Heart right ventricle (tissue), 16 donors: Measurements from ENCODE around the gene C16orf74. TPM values are rescaled to one million over a fixed set of nuclear protein-coding genes. Genes with fewer than 3 reads are reported as not detected.
A peak's percentile ranks its signal among the peaks of the same experiment; 100 is the strongest.

Experiments
- ATAC-seq, 8 donors: fragments of 200-7000 bp; cut with Tn5 transposase; one replicate each; pipeline ENCODE4 v1.9.1; 2020; ENCODE audit warnings: mild to moderate bottlenecking in 8 of 8, moderate library complexity in 8 of 8, moderate number of reproducible peaks in 1 of 8
- DNase-seq, 2 donors: peaks; one replicate each; pipeline ENCODE4 v3.0.0-alpha.2; 2020
- H3K27ac ChIP-seq, 10 donors: fragments of 200-600 bp; sonication (generic) in 2 of 10; one replicate each; pipeline versions ENCODE4 v1.5.0 to v1.8.0; 2020 to 2022; ENCODE audit warnings: mild to moderate bottlenecking in 3 of 10
- H3K27me3 ChIP-seq, 7 donors: fragments of 200-600 bp; one replicate each; pipeline ENCODE4 v1.8.0; 2021 to 2022; ENCODE audit warnings: mild to moderate bottlenecking in 2 of 7
- H3K36me3 ChIP-seq, 9 donors: fragments of 200-600 bp; sonication (generic) in 1 of 9; one replicate each; pipeline versions ENCODE4 v1.5.0 to v1.8.0; 2020 to 2022; ENCODE audit warnings: mild to moderate bottlenecking in 2 of 9
- H3K4me1 ChIP-seq, 9 donors: fragments of 200-600 bp; sonication (generic) in 1 of 9; one replicate each; pipeline versions ENCODE4 v1.5.0 to v1.8.0; 2020 to 2022; ENCODE audit warnings: mild to moderate bottlenecking in 4 of 9
- H3K4me3 ChIP-seq, 10 donors: fragments of 200-600 bp; sonication (generic) in 2 of 10; one replicate each; pipeline versions ENCODE4 v1.5.0 to v1.8.0; 2020 to 2022; ENCODE audit warnings: mild to moderate bottlenecking in 7 of 10, moderate library complexity in 2 of 10
- H3K9me3 ChIP-seq, 11 donors: fragments of 200-600 bp in 10 of 11; sonication (generic) in 2 of 11; one replicate each; pipeline versions ENCODE4 v1.5.0 to v1.8.0; 2013 to 2022; ENCODE audit warnings: mild to moderate bottlenecking in 2 of 11, control low read depth in 1 of 11, moderate library complexity in 1 of 11
- CTCF ChIP-seq, 9 donors: fragments of 200-600 bp; sonication (generic) in 2 of 9; IDR thresholded peaks; one replicate each; pipeline versions ENCODE4 v1.5.0 to v1.8.0; 2021 to 2022; ENCODE audit warnings: antibody characterized with exemption in 9 of 9, mild to moderate bottlenecking in 5 of 9, moderate library complexity in 1 of 9
- WGBS, 2 donors: extraction: QIAGEN DNeasy Blood & Tissue Kit; methylation state at CpG; one replicate each; pipeline ENCODE4 v1.1.7; 2013; ENCODE audit warnings: inconsistent platforms in 1 of 2; 5-methylcytosine and 5-hydroxymethylcytosine counted together
- intact Hi-C, 10 donors: fragments of 100-400 bp; cut with DNase I; formaldehyde crosslinking; loops; one replicate each; pipeline versions ENCODE4 v1.11.1 to v1.14.2; 2022
- polyA plus RNA-seq, 2 donors: library from polyadenylated mRNA; stranded (reverse); fragments of 200-250 nt; gene quantifications; one replicate each; pipeline ENCODE4 v1.2.3, GENCODE V29; 2013
- total RNA-seq, 10 donors: library from RNA; stranded (reverse); fragmentation: NEBNext Ultra II Directional in 3 of 10; extraction: Animal tissue kit (Norgen Biotek cat#: 25700) in 3 of 10; gene quantifications; one replicate each; pipeline versions ENCODE4 v1.2.1 to v1.2.4, GENCODE V29; 2021 to 2023
- donor health status: Arrhythmogenic right ventricular cardiomyopathy.
- donor health status: ischemic (EF 13 %, LVEDD 7.1; RV severe dilation, severe dysfunction).
- donor health status: healthy with polysubstance abuse.
- donor health status: DM: no; HTN: yes; CAD: no.
- donor health status: DM: no; HTN: no; CAD: no.
- donor health status: ischemic (EF 25% LVEDD 6.9; RV normal size, moderate dysfunction).
- donor health status: ischemic (EF 25% LVEDD 5.7; RV mildly dilated, moderate dysfunction).
- donor health status: healthy.
- donor health status: DM: yes; HTN: yes; CAD: no.
- donor health status: Ischemic cardiomyopathy.
- donor health status: ischemic (EF 35%, LVEDD 5.7; RV mildly dilated, moderate dysfunction).
- donor health status: nonischemic (EF 11% LVEDD 7.7; RV severe dilation, severe dysfunction).
- donor health status: DM: yes; HTN: yes; CAD: no.
- donor health status: PGD.
- donor health status: ischemic (EF 29% LVEDD 5.4; RV normal size, mild dysfunction).
- donor health status: nonischemic (EF 23%, LVEDD 6.1; RV moderate dilation, normal function).

C16orf74 gene
- total and polyA plus RNA-seq, 12 donors = 0.56 to 6.5 (median 1.2) TPM

- peaks cover 0 to 5% (median 0%) of the 10 kb centered on the region in 9 donors for H3K4me1 ChIP-seq
- DNase-seq = no peak
- ATAC-seq = peak in 1 of 8 donors; percentile 3
- 93 to 97% methylated on average over 9 of the region's 9 CpGs for WGBS, 2 donors
- no peak for TF ChIP-seq CTCF (IDR thresholded peaks at IDR 0.05)
- H3K36me3 ChIP-seq = peaks cover 0 to 100% (median 63%) of the 10 kb centered on the region in 9 donors
- no peaks in the 10 kb centered on the region for H3K27me3 ChIP-seq
- H3K4me3 ChIP-seq = no peak overlapping the region
- H3K27ac ChIP-seq = no peak overlapping the region
- intact Hi-C loops = no loop called here
- H3K9me3 ChIP-seq = no peaks in the 10 kb centered on the region
Measured at GRCh38 chr16:85667261-85667660, 83.6 kb downstream of the C16orf74 start.

- Histone ChIP-seq H3K27ac (no peak overlapping the region), H3K9me3 (no peaks in the 10 kb centered on the region), H3K4me3 (no peak overlapping the region), H3K27me3 (no peaks in the 10 kb centered on the region), H3K36me3 (peaks cover 0 to 100% (median 66%) of the 10 kb centered on the region in 9 donors), H3K4me1 (peaks cover 0 to 5% (median 0%) of the 10 kb centered on the region in 9 donors)
- no peak for TF ChIP-seq CTCF (IDR thresholded peaks at IDR 0.05)
- 91 to 92% methylated on average over 13 of the region's 13 CpGs for WGBS, 2 donors
- intact Hi-C loops = no loop called here
- no peak for DNase-seq
- no peak for ATAC-seq
Measured at GRCh38 chr16:85665929-85666328, 85.0 kb downstream of the C16orf74 start.

GRCh38 chr16:85665373-85665740 lies 85.5 kb downstream of the C16orf74 start:
- ATAC-seq = no peak
- H3K36me3 ChIP-seq = peaks cover 0 to 99% (median 66%) of the 10 kb centered on the region in 9 donors
- no peaks in the 10 kb centered on the region for H3K9me3 ChIP-seq
- no peaks in the 10 kb centered on the region for H3K27me3 ChIP-seq
- no peak for DNase-seq
- H3K27ac ChIP-seq = no peak overlapping the region
- H3K4me3 ChIP-seq = no peak overlapping the region
- TF ChIP-seq CTCF (IDR thresholded peaks at IDR 0.05) = no peak
- intact Hi-C loops = no loop called here
- 94% methylated on average over 12 of the region's 12 CpGs for WGBS, 2 donors
- H3K4me1 ChIP-seq = peaks cover 0 to 5% (median 0%) of the 10 kb centered on the region in 9 donors

- TF ChIP-seq CTCF (IDR thresholded peaks at IDR 0.05) = no peak
- H3K27ac ChIP-seq = no peak overlapping the region
- DNase-seq (no peak), ATAC-seq (no peak)
- H3K4me3 ChIP-seq = no peak overlapping the region
- peaks cover 0 to 99% (median 65%) of the 10 kb centered on the region in 9 donors for H3K36me3 ChIP-seq
- no peaks in the 10 kb centered on the region for H3K27me3 ChIP-seq
- intact Hi-C loops = loop anchor here in 3 of 10 donors (5.0 kb wide), 1 partner anchor 53 kb away; no protein-coding TSS in a partner anchor
- peaks cover 0 to 11% (median 6%) of the 10 kb centered on the region in 9 donors for H3K4me1 ChIP-seq
- no peaks in the 10 kb centered on the region for H3K9me3 ChIP-seq
- 93% methylated on average over 27 of the region's 27 CpGs for WGBS, 2 donors
Measured at GRCh38 chr16:85664580-85665372, 86.1 kb downstream of the C16orf74 start.
